SK-N-MC (cell line): ENCODE measurements around the gene WBP11.

ENCODE experiments used
- EZH2 ChIP-seq: fragments of 200-600 bp; sonication (generic); IDR thresholded peaks from one replicate; pipeline ENCODE4 v1.6.1; 2017; ENCODE audit warnings: antibody characterized with exemption
- POLR2AphosphoS5 ChIP-seq: IDR thresholded peaks from 2 replicates; pipeline ENCODE4 v1.6.1; 2012; ENCODE audit warnings: mild to moderate bottlenecking, low read depth, low read length, borderline replicate concordance

DNA sequence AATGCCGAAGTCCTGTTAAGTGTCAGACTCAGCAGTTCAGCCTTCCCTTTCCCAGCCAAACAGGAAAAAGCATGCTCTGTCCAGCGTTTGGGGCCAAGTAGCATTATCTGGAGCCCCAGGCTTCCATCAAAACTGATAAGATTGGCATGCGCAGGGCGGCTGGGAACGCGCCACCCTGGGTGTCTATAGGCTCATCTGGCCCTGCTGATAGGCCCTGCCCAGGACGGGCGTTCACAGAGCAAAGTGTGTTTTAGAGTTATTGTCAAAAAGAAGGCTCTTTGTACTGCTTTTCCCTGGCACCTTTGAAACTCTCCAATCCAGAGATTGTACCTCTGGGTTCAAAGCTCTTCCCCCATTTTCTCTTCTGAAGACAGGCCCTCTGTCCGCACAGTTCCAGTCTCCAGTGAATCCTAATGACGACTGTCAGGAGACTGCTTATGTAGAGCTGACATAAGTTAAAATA lies 40.2 kb upstream of the WBP11 start, which contains the start of gene ART4:
- TF ChIP-seq POLR2AphosphoS5 (no peak), EZH2 (no peak)
